CD4-positive, alpha-beta T cell treated with Interleukin-15 for 4 hours (primary cell): ENCODE data around the gene MFSD2A.
"Not testable (repeated sequence)": the region's sequence is repeated elsewhere in the genome, so short reads cannot be mapped to it uniquely, and the experiment has no call there.

Experiments
- DNase-seq: peaks from one replicate; pipeline ENCODE4 v3.0.0-alpha.2; 2020; ENCODE audit warnings: low spot score

MFSD2A gene

GRCh38 chr1:39969048-39969447, 14.1 kb downstream of the MFSD2A start:
- DNase-seq, result no peak

- DNase-seq, result no peak
Observed at GRCh38 chr1:39969531-39970270, 14.8 kb downstream of the MFSD2A start.

- no peak for DNase-seq
Observed at GRCh38 chr1:39970274-39970673, 15.3 kb downstream of the MFSD2A start.

- DNase-seq, result no peak
Observed at GRCh38 chr1:39971138-39971537, 16.2 kb downstream of the MFSD2A start.

GRCh38 chr1:39973503-39974135, 18.7 kb downstream of the MFSD2A start:
- DNase-seq, result peak; percentile 74

- DNase-seq, result no peak
Observed at GRCh38 chr1:39976732-39977131, 21.8 kb downstream of the MFSD2A start.

- no peak for DNase-seq
Observed at GRCh38 chr1:39977202-39977601, 22.3 kb downstream of the MFSD2A start.

- no peak for DNase-seq
Observed at GRCh38 chr1:39979654-39980053, 24.7 kb downstream of the MFSD2A start.

GRCh38 chr1:39980555-39981313, 25.8 kb downstream of the MFSD2A start:
- DNase-seq, result no peak

- no peak for DNase-seq
Observed at GRCh38 chr1:39981385-39981784, 26.4 kb downstream of the MFSD2A start.

GRCh38 chr1:39981945-39982344, 27.0 kb downstream of the MFSD2A start:
- no peak for DNase-seq

- DNase-seq, result not testable (repeated sequence)
Observed at GRCh38 chr1:39984480-39984879, 29.5 kb downstream of the MFSD2A start.

GRCh38 chr1:39984951-39985350, 30.0 kb downstream of the MFSD2A start:
- no peak for DNase-seq

GRCh38 chr1:39987869-39988268, 32.9 kb downstream of the MFSD2A start:
- DNase-seq, result no peak

- no peak for DNase-seq
Observed at GRCh38 chr1:39988618-39989343, 33.8 kb downstream of the MFSD2A start.

- DNase-seq, result no peak
Observed at GRCh38 chr1:39990428-39990827, 35.5 kb downstream of the MFSD2A start.

- no peak for DNase-seq
Observed at GRCh38 chr1:39992234-39992633, 37.3 kb downstream of the MFSD2A start.

- DNase-seq, result no peak
Observed at GRCh38 chr1:39992888-39993287, 37.9 kb downstream of the MFSD2A start.

GRCh38 chr1:39995973-39996393, 41.0 kb downstream of the MFSD2A start:
- peak; percentile 20 for DNase-seq

GRCh38 chr1:39996396-39997004, 41.6 kb downstream of the MFSD2A start:
- DNase-seq, result no peak

- no peak for DNase-seq
Observed at GRCh38 chr1:40001456-40001855, 46.5 kb downstream of the MFSD2A start.
